MM.1S (cell line): ENCODE data around the gene RCC2.

Experiments used
- EZH2 ChIP-seq: fragments of 300-600 bp; sonication (generic); optimal IDR thresholded peaks from 2 replicates; pipeline ENCODE3; 2017; ENCODE audit warnings: low read depth, mild to moderate bottlenecking, antibody characterized with exemption, low read length, mixed read lengths
- EZH2phosphoT487 ChIP-seq: fragments of 300-600 bp; sonication (generic); IDR thresholded peaks from 2 replicates; pipeline ENCODE4 v1.6.1; 2018; ENCODE audit warnings: antibody characterized with exemption, low read length
- TF ChIP-seq, protein P1 (sequence below): fragments of 300-600 bp; sonication (generic); IDR thresholded peaks from 2 replicates; pipeline ENCODE4 v1.5.1; 2016; ENCODE audit warnings: antibody characterized with exemption, low read length, mixed read lengths

DNA sequence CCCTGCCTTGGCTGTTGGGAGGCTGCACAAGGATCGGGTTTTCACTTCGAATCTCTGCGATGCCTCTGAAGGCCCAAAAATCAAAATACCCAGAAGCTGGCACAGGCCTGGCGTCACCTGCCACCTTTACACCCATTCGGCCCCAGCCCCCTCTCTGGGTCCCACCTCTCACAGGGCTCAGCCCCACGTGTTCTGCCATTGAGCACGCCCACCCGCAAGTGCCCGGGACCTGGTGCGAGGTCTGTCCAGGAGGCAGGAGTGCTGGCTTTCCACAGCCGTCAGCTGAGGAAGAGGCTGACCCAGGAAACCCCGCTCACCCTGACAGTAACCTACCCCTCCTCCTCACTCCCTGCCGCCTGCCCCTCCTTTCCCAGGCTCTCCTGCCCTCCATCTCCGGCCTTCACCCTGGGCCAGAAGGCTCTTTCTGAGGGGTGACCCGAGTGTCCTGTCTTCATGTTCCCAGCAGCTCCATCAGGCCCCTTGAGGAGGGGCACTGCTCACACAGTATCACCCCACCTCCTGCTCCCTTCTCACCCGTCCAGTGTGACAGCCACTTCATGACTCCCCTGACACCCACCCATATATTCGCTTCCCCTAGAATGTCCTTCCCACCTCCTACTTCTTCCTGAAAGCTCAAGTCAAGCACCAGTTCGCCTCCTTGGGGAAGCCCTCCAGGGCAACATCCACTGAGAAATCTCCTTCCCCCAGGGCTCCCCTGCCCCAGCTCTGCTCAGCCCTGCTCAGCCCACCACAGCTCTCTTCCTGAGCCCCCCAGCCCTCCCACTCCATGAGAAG lies 13.5 kb downstream of the RCC2 start:
- TF ChIP-seq, protein P1, sequence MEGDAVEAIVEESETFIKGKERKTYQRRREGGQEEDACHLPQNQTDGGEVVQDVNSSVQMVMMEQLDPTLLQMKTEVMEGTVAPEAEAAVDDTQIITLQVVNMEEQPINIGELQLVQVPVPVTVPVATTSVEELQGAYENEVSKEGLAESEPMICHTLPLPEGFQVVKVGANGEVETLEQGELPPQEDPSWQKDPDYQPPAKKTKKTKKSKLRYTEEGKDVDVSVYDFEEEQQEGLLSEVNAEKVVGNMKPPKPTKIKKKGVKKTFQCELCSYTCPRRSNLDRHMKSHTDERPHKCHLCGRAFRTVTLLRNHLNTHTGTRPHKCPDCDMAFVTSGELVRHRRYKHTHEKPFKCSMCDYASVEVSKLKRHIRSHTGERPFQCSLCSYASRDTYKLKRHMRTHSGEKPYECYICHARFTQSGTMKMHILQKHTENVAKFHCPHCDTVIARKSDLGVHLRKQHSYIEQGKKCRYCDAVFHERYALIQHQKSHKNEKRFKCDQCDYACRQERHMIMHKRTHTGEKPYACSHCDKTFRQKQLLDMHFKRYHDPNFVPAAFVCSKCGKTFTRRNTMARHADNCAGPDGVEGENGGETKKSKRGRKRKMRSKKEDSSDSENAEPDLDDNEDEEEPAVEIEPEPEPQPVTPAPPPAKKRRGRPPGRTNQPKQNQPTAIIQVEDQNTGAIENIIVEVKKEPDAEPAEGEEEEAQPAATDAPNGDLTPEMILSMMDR = no peak
- TF ChIP-seq EZH2phosphoT487 (no peak), EZH2 (no peak)
